ENCODE measurements around the gene ACTL6A. TPM values are rescaled to one million over a fixed set of nuclear protein-coding genes. Genes with fewer than 3 reads are reported as not detected.
"Not testable (repeated sequence)": the region's sequence is repeated elsewhere in the genome, so short reads cannot be mapped to it uniquely, and the experiment has no call there.

The ACTL6A gene
- total RNA-seq (10 to 100 TPM; 33.9 to 69.5 (median 45.5) TPM), polyA plus RNA-seq (10 to 100 TPM; 53.9 to 65.0 (median 54.6) TPM)
- long read RNA-seq, donor 1, transcript ACTL6A-202 (14 exons, 1,901 nt): major isoform, 17 of 84 reads
- long read RNA-seq, donor 1, partial matches to known transcripts: 23 of 84 reads
- long read RNA-seq, donor 1, other reads (novel, unspliced or antisense): 38 of 84 reads
- long read RNA-seq, donor 2, transcript ACTL6A-202 (14 exons, 1,901 nt): major isoform, 9 of 57 reads
- long read RNA-seq, donor 2, partial matches to known transcripts: 22 of 57 reads
- long read RNA-seq, donor 2, other reads (novel, unspliced or antisense): 22 of 57 reads

- Histone ChIP-seq H3K9me3 (no peaks in the 10 kb centered on the region), H3K27me3 (replicated peaks in 1 of 7) (no peaks in the 10 kb centered on the region), H3K4me1 (peaks cover 7 to 59% (median 28%) of the 10 kb centered on the region in 6 donors), H3K36me3 (no peaks in the 10 kb centered on the region), H3K27ac (peak within 1 kb of the TSS; percentile 78 to 93 (median 89)), H3K4me3 (peak within 1 kb of the TSS; percentile 89 to 99 (median 94))
- TF ChIP-seq POLR2AphosphoS5 (IDR thresholded peaks at IDR 0.05): peak; percentile 88 to 92 (median 90)
- peak in 1 of 3 donors; percentile 29 for TF ChIP-seq POLR2A (IDR thresholded peaks at IDR 0.05)
- TF ChIP-seq CTCF (IDR thresholded peaks at IDR 0.05 in 8 of 11, conservative IDR thresholded peaks at IDR 0.05 in 3 of 11): peak in 1 of 11 experiments; percentile 32
- peak; percentile 99 for DNase-seq
- intact Hi-C loops (cut with DNase I; ENCODE audit: low total_unique reads): loop anchor here (10.0 kb wide), 1 partner anchor 218 kb away; the partner anchor contains the start of gene MFN1
- WGBS, 5 donors: 0 to 1% (median 1%) methylated on average over 37 to 55 of the region's 55 CpGs
Measured at GRCh38 chr3:179562591-179563270, at the start of gene ACTL6A. TSS of gene ACTL6A (plus strand) at chr3:179562926. CDS start at chr3:179563093, 167 bp downstream.

GRCh38 chr3:179513862-179514261 lies 48.9 kb upstream of the ACTL6A start:
- Histone ChIP-seq H3K27me3 (replicated peaks in 1 of 7) (no peaks in the 10 kb centered on the region), H3K9me3 (peaks cover 0 to 20% (median 8%) of the 10 kb centered on the region in 8 donors), H3K4me3 (no peak overlapping the region), H3K36me3 (no peaks in the 10 kb centered on the region), H3K27ac (no peak overlapping the region), H3K4me1 (no peaks in the 10 kb centered on the region)
- no peak for DNase-seq
- intact Hi-C loops (cut with DNase I; ENCODE audit: low total_unique reads): no loop called here
- WGBS, 5 donors: 90 to 100% (median 93%) methylated on average over 2 of the region's 2 CpGs
- no peak for TF ChIP-seq CTCF (IDR thresholded peaks at IDR 0.05 in 8 of 11, conservative IDR thresholded peaks at IDR 0.05 in 3 of 11)
- TF ChIP-seq POLR2AphosphoS5 (IDR thresholded peaks at IDR 0.05): no peak
- TF ChIP-seq POLR2A (IDR thresholded peaks at IDR 0.05): no peak

- H3K9me3 ChIP-seq: peaks cover 0 to 20% (median 8%) of the 10 kb centered on the region in 8 donors
- intact Hi-C loops (cut with DNase I; ENCODE audit: low total_unique reads); DNase-seq; H3K27me3 ChIP-seq (replicated peaks in 1 of 7); H3K27ac ChIP-seq; H3K36me3 ChIP-seq; H3K4me3 ChIP-seq; H3K4me1 ChIP-seq: not testable (repeated sequence)
- WGBS, 5 donors: 75 to 87% (median 83%) methylated on average over 9 of the region's 9 CpGs
Measured at GRCh38 chr3:179516461-179517251, 46.1 kb upstream of the ACTL6A start.

- Histone ChIP-seq H3K27me3 (replicated peaks in 1 of 7) (no peaks in the 10 kb centered on the region), H3K4me1 (peaks cover 0 to 23% (median 11%) of the 10 kb centered on the region in 6 donors), H3K27ac (peak overlapping the region in 7 of 8 donors; percentile 37 to 85 (median 76)), H3K4me3 (no peak overlapping the region), H3K9me3 (no peaks in the 10 kb centered on the region), H3K36me3 (no peaks in the 10 kb centered on the region)
- WGBS, 5 donors: 2 to 16% (median 9%) methylated on average over 1 of the region's 1 CpG
- TF ChIP-seq POLR2A (IDR thresholded peaks at IDR 0.05) (no peak), POLR2AphosphoS5 (IDR thresholded peaks at IDR 0.05) (no peak), CTCF (IDR thresholded peaks at IDR 0.05 in 8 of 11, conservative IDR thresholded peaks at IDR 0.05 in 3 of 11) (no peak)
- intact Hi-C loops (cut with DNase I; ENCODE audit: low total_unique reads): no loop called here
- DNase-seq: no peak
Measured at GRCh38 chr3:179526482-179526881, 36.2 kb upstream of the ACTL6A start.
